Liver (tissue), 3 donors: ENCODE data around the gene PCMTD2.

ENCODE experiments used
- CTCF ChIP-seq: fragments of 150-350 bp; IDR thresholded peaks from 2 replicates; pipeline ENCODE4 v1.5.1; 2017; ENCODE audit warnings: improper control_type of control experiment, low read depth, low read length; ENCODE audit not compliant: missing input control
- MAX ChIP-seq: IDR thresholded peaks from 2 replicates; pipeline ENCODE4 v1.6.1; 2016; ENCODE audit warnings: antibody characterized with exemption
- RAD21 ChIP-seq, 2 donors: IDR thresholded peaks; 2 replicates each; pipeline ENCODE4 v1.6.1; 2016; ENCODE audit warnings: antibody characterized with exemption in 2 of 2, mild to moderate bottlenecking in 2 of 2
- TF ChIP-seq, protein P1 (sequence below): IDR thresholded peaks from 2 replicates; pipeline ENCODE4 v1.6.1; 2016; ENCODE audit warnings: antibody characterized with exemption
- TF ChIP-seq, protein P2 (sequence below): IDR thresholded peaks from 2 replicates; pipeline ENCODE4 v1.6.1; 2016; ENCODE audit warnings: antibody characterized with exemption, mild to moderate bottlenecking
- donor health status: healthy.
- donor health status: healthy.

GRCh38 chr20:64225828-64226598 lies 29.5 kb upstream of the PCMTD2 start:
- TF ChIP-seq CTCF: no peak
- TF ChIP-seq, protein P1, sequence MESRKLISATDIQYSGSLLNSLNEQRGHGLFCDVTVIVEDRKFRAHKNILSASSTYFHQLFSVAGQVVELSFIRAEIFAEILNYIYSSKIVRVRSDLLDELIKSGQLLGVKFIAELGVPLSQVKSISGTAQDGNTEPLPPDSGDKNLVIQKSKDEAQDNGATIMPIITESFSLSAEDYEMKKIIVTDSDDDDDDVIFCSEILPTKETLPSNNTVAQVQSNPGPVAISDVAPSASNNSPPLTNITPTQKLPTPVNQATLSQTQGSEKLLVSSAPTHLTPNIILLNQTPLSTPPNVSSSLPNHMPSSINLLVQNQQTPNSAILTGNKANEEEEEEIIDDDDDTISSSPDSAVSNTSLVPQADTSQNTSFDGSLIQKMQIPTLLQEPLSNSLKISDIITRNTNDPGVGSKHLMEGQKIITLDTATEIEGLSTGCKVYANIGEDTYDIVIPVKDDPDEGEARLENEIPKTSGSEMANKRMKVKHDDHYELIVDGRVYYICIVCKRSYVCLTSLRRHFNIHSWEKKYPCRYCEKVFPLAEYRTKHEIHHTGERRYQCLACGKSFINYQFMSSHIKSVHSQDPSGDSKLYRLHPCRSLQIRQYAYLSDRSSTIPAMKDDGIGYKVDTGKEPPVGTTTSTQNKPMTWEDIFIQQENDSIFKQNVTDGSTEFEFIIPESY: no peak
- TF ChIP-seq, protein P2, sequence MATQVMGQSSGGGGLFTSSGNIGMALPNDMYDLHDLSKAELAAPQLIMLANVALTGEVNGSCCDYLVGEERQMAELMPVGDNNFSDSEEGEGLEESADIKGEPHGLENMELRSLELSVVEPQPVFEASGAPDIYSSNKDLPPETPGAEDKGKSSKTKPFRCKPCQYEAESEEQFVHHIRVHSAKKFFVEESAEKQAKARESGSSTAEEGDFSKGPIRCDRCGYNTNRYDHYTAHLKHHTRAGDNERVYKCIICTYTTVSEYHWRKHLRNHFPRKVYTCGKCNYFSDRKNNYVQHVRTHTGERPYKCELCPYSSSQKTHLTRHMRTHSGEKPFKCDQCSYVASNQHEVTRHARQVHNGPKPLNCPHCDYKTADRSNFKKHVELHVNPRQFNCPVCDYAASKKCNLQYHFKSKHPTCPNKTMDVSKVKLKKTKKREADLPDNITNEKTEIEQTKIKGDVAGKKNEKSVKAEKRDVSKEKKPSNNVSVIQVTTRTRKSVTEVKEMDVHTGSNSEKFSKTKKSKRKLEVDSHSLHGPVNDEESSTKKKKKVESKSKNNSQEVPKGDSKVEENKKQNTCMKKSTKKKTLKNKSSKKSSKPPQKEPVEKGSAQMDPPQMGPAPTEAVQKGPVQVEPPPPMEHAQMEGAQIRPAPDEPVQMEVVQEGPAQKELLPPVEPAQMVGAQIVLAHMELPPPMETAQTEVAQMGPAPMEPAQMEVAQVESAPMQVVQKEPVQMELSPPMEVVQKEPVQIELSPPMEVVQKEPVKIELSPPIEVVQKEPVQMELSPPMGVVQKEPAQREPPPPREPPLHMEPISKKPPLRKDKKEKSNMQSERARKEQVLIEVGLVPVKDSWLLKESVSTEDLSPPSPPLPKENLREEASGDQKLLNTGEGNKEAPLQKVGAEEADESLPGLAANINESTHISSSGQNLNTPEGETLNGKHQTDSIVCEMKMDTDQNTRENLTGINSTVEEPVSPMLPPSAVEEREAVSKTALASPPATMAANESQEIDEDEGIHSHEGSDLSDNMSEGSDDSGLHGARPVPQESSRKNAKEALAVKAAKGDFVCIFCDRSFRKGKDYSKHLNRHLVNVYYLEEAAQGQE: no peak
- TF ChIP-seq MAX: no peak
- TF ChIP-seq RAD21 (IDR thresholded peaks at IDR 0.05): no peak
